Endothelial cell of umbilical vein (primary cell): ENCODE results near the gene MAP4K5. TPM values are rescaled to one million over a fixed set of nuclear protein-coding genes. Genes with fewer than 3 reads are reported as not detected.

ENCODE experiments used
- BruUV-seq: library from RNA; stranded (reverse); fragments of 400-500 nt; replicated peaks from 2 replicates; lab custom pipeline; 2021; lab: Mats Ljungman, UMichigan
- CTCF ChIA-PET: fragments of 300-600, 350-600 bp; sonication (Branson Sonifier 250); formaldehyde crosslinking; loops from one replicate; lab custom pipeline; 2021; ENCODE audit warnings: antibody characterized with exemption, inconsistent platforms; lab: Charles Lee
- POLR2A ChIA-PET: fragments of 300-600, 350-600 bp; sonication (Branson Sonifier 250); formaldehyde crosslinking; loops from one replicate; lab custom pipeline; 2021; ENCODE audit warnings: antibody characterized with exemption, inconsistent platforms; lab: Charles Lee
- DNase-seq: peaks from one replicate; pipeline ENCODE4 v3.0.0-alpha.2; 2011; ENCODE audit warnings: low read depth, low spot score
- FAIRE-seq: peaks from 2 replicates; lab custom pipeline; 2011; peaks lifted over from hg19 to GRCh38; lab: Jason Lieb, UNC
- H2AFZ ChIP-seq: 2 replicates; pipeline ENCODE4 v1.6.0; 2012; ENCODE audit warnings: low read depth, low read length, control low read depth, inconsistent platforms
- H3K27ac ChIP-seq: 2 replicates; pipeline ENCODE4 v1.5.1; 2011; ENCODE audit warnings: low read depth, mild to moderate bottlenecking, control low read depth, low read length, moderate library complexity; ENCODE audit not compliant: insufficient read depth
- H3K27me3 ChIP-seq, 2 experiments: 2 replicates each; pipeline versions ENCODE4 v1.6.0 to v1.6.1; 2011; ENCODE audit warnings: low read length in 2 of 2, mixed read lengths in 1 of 2; ENCODE audit not compliant: control insufficient read depth in 2 of 2, insufficient read depth in 2 of 2
- H3K36me3 ChIP-seq, 2 experiments: 2 replicates in 1 of 2; 3 replicates in 1 of 2; pipeline ENCODE4 v1.5.1; 2011; ENCODE audit warnings: low read length in 2 of 2, mild to moderate bottlenecking in 1 of 2, moderate library complexity in 1 of 2; ENCODE audit not compliant: control insufficient read depth in 2 of 2, insufficient read depth in 2 of 2; ENCODE audit errors: extremely low read depth in 1 of 2
- H3K4me1 ChIP-seq: 3 replicates; pipeline ENCODE4 v1.5.1; 2011; ENCODE audit warnings: mild to moderate bottlenecking, low read length; ENCODE audit not compliant: control insufficient read depth, insufficient read depth; ENCODE audit errors: extremely low read depth
- H3K4me2 ChIP-seq: 2 replicates; pipeline ENCODE4 v1.6.1; 2011; ENCODE audit warnings: low read length, control low read depth, mixed read lengths; ENCODE audit not compliant: insufficient read depth
- H3K4me3 ChIP-seq, 3 experiments: fragments of 200-600 bp in 1 of 3; sonication (generic), shearing (Covaris generic) in 1 of 3; replicated peaks in 1 of 3; 2 replicates each; pipeline ENCODE4 v1.5.1; 2011 to 2016; ENCODE audit warnings: control low read depth in 3 of 3, low read length in 3 of 3, mild to moderate bottlenecking in 2 of 3, inconsistent platforms in 1 of 3, low read depth in 1 of 3, moderate library complexity in 1 of 3; ENCODE audit not compliant: insufficient read depth in 1 of 3
- H3K79me2 ChIP-seq: 2 replicates; pipeline ENCODE4 v1.6.0; 2012; ENCODE audit warnings: low read length, inconsistent platforms; ENCODE audit not compliant: control insufficient read depth, insufficient read depth
- H3K9ac ChIP-seq: replicated peaks from 2 replicates; pipeline ENCODE3; 2011; ENCODE audit warnings: low read length, control low read depth; ENCODE audit not compliant: insufficient read depth; ENCODE audit errors: extremely low read depth
- H3K9me1 ChIP-seq: replicated peaks from 3 replicates; pipeline ENCODE4 v1.6.0; 2011; ENCODE audit warnings: mild to moderate bottlenecking, low read length; ENCODE audit not compliant: control insufficient read depth, insufficient read depth; ENCODE audit errors: extremely low read depth
- H3K9me3 ChIP-seq: replicated peaks from 2 replicates; pipeline ENCODE4 v1.5.1; 2012; ENCODE audit warnings: low read length, inconsistent platforms; ENCODE audit not compliant: control insufficient read depth, insufficient read depth
- H4K20me1 ChIP-seq: replicated peaks from 2 replicates; pipeline ENCODE3; 2011; ENCODE audit warnings: mild to moderate bottlenecking, low read length; ENCODE audit not compliant: control insufficient read depth, insufficient read depth; ENCODE audit errors: extremely low read depth
- CTCF ChIP-seq, 2 donors: IDR thresholded peaks; 1 replicate in 1 of 2; 2 replicates in 1 of 2; pipeline ENCODE4 v1.5.1; 2011; ENCODE audit warnings: low read length in 2 of 2, mild to moderate bottlenecking in 2 of 2, moderate library complexity in 2 of 2, control low read depth in 1 of 2, inconsistent platforms in 1 of 2, low read depth in 1 of 2; ENCODE audit not compliant: insufficient read depth in 1 of 2; ENCODE audit errors: extremely low read depth in 1 of 2
- EZH2 ChIP-seq: IDR thresholded peaks from 2 replicates; pipeline ENCODE4 v1.6.1; 2012; ENCODE audit warnings: borderline replicate concordance, low read depth, mild to moderate bottlenecking, moderate library complexity, low read length, inconsistent platforms; ENCODE audit not compliant: severe bottlenecking
- FOS ChIP-seq: IDR thresholded peaks from 2 replicates; pipeline ENCODE4 v1.6.1; 2011; ENCODE audit warnings: mild to moderate bottlenecking, low read length, moderate library complexity, borderline replicate concordance; ENCODE audit not compliant: insufficient read depth
- GATA2 ChIP-seq: IDR thresholded peaks from 2 replicates; pipeline ENCODE4 v1.7.0; 2011; ENCODE audit warnings: low read depth, mild to moderate bottlenecking, moderate library complexity, mixed read lengths, low read length; ENCODE audit not compliant: insufficient read length, insufficient read depth
- JUN ChIP-seq: IDR thresholded peaks from 2 replicates; pipeline ENCODE4 v1.6.1; 2011; ENCODE audit warnings: borderline replicate concordance, low read depth; ENCODE audit not compliant: insufficient read length, insufficient read depth
- MYC ChIP-seq: IDR thresholded peaks from one replicate; pipeline ENCODE4 v1.6.1; 2011; ENCODE audit warnings: mild to moderate bottlenecking, low read depth, low read length
- POLR2A ChIP-seq: IDR thresholded peaks from 2 replicates; pipeline ENCODE4 v1.6.1; 2012; ENCODE audit warnings: low read depth, mild to moderate bottlenecking, control low read depth, low read length
- POLR2AphosphoS5 ChIP-seq: IDR thresholded peaks from 2 replicates; pipeline ENCODE4 v1.6.1; 2012; ENCODE audit warnings: low read depth, mild to moderate bottlenecking, control low read depth, low read length, moderate library complexity; ENCODE audit not compliant: insufficient read depth
- dilution Hi-C: fragments of 300-500 bp; cut with MboI; formaldehyde crosslinking; loops from one replicate; pipeline ENCODE4 v1.15.0; 2019; ENCODE audit warnings: low sequenced_read_pairs; ENCODE audit not compliant: extremely low pct_ligation_motif_present
- intact Hi-C: fragments of 100-400 bp; cut with micrococcal nuclease; formaldehyde crosslinking; loops from one replicate; pipeline ENCODE4 v1.10.0; 2022
- polyA plus RNA-seq, 4 experiments: library from polyadenylated mRNA; depleted of rRNA in 3 of 4; stranded (reverse) in 3 of 4; unstranded in 1 of 4; fragments of >200 nt; gene quantifications; 2 replicates each; pipeline versions ENCODE4 v1.2.1 to v1.2.3, GENCODE V29; 2011 to 2012; ENCODE audit warnings: missing spikeins in 1 of 4
- total RNA-seq: library from RNA; stranded (reverse); gene quantifications from 2 replicates; pipeline ENCODE4 v1.2.3, GENCODE V29; 2021
- TF ChIP-seq, protein P1 (sequence below): IDR thresholded peaks from 2 replicates; pipeline ENCODE4 v1.6.1; 2011; ENCODE audit not compliant: insufficient read depth, insufficient read length

MAP4K5 gene
- total and polyA plus RNA-seq, 2 donors (not counting 3 experiments of a cell fraction or from before 2014, with no cell fraction given) = 17.4 to 73.7 TPM

DNA sequence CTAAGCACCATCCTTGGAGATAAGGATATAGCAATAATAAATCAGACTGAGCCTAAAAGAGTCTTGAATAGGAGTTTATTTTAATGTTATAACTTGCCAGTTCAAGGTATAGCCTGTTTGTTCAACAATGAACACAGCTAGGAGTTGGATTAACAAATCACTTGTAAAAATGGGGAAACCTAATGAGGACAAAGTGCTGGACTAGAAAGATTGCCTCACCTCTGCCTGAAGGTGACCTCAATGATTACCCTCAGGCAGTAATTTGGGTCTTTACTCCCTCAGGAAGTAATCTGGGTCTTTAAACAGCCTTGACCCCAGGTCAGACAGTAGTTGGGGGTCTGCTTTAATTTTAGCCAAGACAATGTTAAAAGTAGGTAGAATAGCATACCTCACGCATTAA, 100.2 kb downstream of the MAP4K5 start:
- peaks cover 6 to 23% of the 10 kb centered on the region in 2 experiments for H3K36me3 ChIP-seq
- no peaks in the 10 kb centered on the region for H3K9me3 ChIP-seq
- no peak for FAIRE-seq

More for the DNA sequence above, 100.2 kb downstream of the MAP4K5 start:
- TF ChIP-seq CTCF (IDR thresholded peaks at IDR 0.05; ENCODE audit: extremely low read depth in 1 of 2, insufficient read depth in 1 of 2, low read depth in 1 of 2, low read length in 2 of 2) (no peak), POLR2AphosphoS5 (no peak), POLR2A (no peak), FOS (no peak), GATA2 (no peak), MYC (no peak), JUN (no peak), EZH2 (no peak)
- TF ChIP-seq, protein P1, sequence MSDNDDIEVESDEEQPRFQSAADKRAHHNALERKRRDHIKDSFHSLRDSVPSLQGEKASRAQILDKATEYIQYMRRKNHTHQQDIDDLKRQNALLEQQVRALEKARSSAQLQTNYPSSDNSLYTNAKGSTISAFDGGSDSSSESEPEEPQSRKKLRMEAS = no peak
- H3K9me1 ChIP-seq = no peaks in the 10 kb centered on the region
- H3K27ac ChIP-seq = no peak overlapping the region
- DNase-seq = no peak
- H3K4me1 ChIP-seq = no peaks in the 10 kb centered on the region
- H4K20me1 ChIP-seq = no peaks in the 10 kb centered on the region
- dilution Hi-C loops (no loop called here), intact Hi-C loops (no loop called here)
- H3K79me2 ChIP-seq = no peaks in the 10 kb centered on the region
- POLR2A ChIA-PET = no interaction called here
- H3K4me3 ChIP-seq = no peak overlapping the region
- H3K27me3 ChIP-seq = no peaks in the 10 kb centered on the region
- no TSS peak for BruUV-seq
- H3K4me2 ChIP-seq = no peak overlapping the region
- H2AFZ ChIP-seq = no peak overlapping the region
- no peak overlapping the region for H3K9ac ChIP-seq
- CTCF ChIA-PET = no interaction called here
